Neural progenitor cell (in vitro differentiated cells): ENCODE measurements around the gene NUDT6. TPM values are rescaled to one million over a fixed set of nuclear protein-coding genes. Genes with fewer than 3 reads are reported as not detected.

Experiments
- DNase-seq: peaks from one replicate; pipeline ENCODE4 v3.0.0-alpha.2; 2016; ENCODE audit warnings: low spot score
- H2AFZ ChIP-seq: fragments of 200-600 bp; sonication (generic); replicated peaks from 2 replicates; pipeline ENCODE4 v1.6.1; 2016; ENCODE audit warnings: antibody characterized with exemption
- H3F3A ChIP-seq: fragments of 200-600 bp; sonication (generic); 2 replicates; pipeline ENCODE4 v1.6.1; 2016; ENCODE audit warnings: antibody characterized with exemption, low read depth
- H3K27ac ChIP-seq: fragments of 200-600 bp; sonication (generic); 2 replicates; pipeline ENCODE4 v1.5.1; 2016; ENCODE audit warnings: mild to moderate bottlenecking
- H3K27me3 ChIP-seq: fragments of 200-600 bp; sonication (generic); 2 replicates; pipeline ENCODE4 v1.6.1; 2016; ENCODE audit warnings: mild to moderate bottlenecking, moderate library complexity
- H3K36me3 ChIP-seq: fragments of 200-600 bp; sonication (generic); 2 replicates; pipeline ENCODE4 v1.5.1; 2016
- H3K4me1 ChIP-seq: fragments of 200-600 bp; sonication (generic); 2 replicates; pipeline ENCODE4 v1.6.1; 2016; ENCODE audit warnings: mixed run types
- H3K4me2 ChIP-seq: fragments of 200-600 bp; sonication (generic); 2 replicates; pipeline ENCODE4 v1.6.1; 2016
- H3K4me3 ChIP-seq: fragments of 200-600 bp; sonication (generic); 2 replicates; pipeline ENCODE4 v1.5.1; 2016
- H3K79me2 ChIP-seq: fragments of 200-600 bp; sonication (generic); 2 replicates; pipeline ENCODE4 v1.6.1; 2016; ENCODE audit warnings: low read depth
- H3K9ac ChIP-seq: fragments of 200-600 bp; sonication (generic); 2 replicates; pipeline ENCODE4 v1.6.1; 2016
- H3K9me3 ChIP-seq: fragments of 200-600 bp; sonication (generic); 2 replicates; pipeline ENCODE4 v1.5.1; 2016; ENCODE audit warnings: low read depth
- H4K20me1 ChIP-seq: fragments of 200-600 bp; sonication (generic); 2 replicates; pipeline ENCODE4 v1.6.1; 2016; ENCODE audit warnings: low read depth
- H3K27ac Mint-ChIP-seq: 3 replicates; pipeline ENCODE4 v1.8.0; 2021; ENCODE audit warnings: mixed read lengths
- H3K27me3 Mint-ChIP-seq: 2 replicates; pipeline ENCODE4 v1.8.0; 2022; ENCODE audit warnings: low read depth, mild to moderate bottlenecking, inconsistent platforms, moderate library complexity, mixed read lengths; ENCODE audit not compliant: insufficient read depth
- H3K36me3 Mint-ChIP-seq: 3 replicates; pipeline ENCODE4 v1.8.0; 2021; ENCODE audit warnings: mixed read lengths
- H3K4me1 Mint-ChIP-seq: 3 replicates; pipeline ENCODE4 v1.8.0; 2021; ENCODE audit warnings: mixed read lengths
- H3K4me3 Mint-ChIP-seq: 3 replicates; pipeline ENCODE4 v1.8.0; 2021; ENCODE audit warnings: mild to moderate bottlenecking, moderate library complexity, mixed read lengths
- H3K9me3 Mint-ChIP-seq: 3 replicates; pipeline ENCODE4 v1.8.0; 2020; ENCODE audit warnings: mixed read lengths
- EZH2 ChIP-seq: fragments of 200-600 bp; sonication (generic); IDR thresholded peaks from 2 replicates; pipeline ENCODE4 v1.6.1; 2017; ENCODE audit warnings: antibody characterized with exemption, mild to moderate bottlenecking, moderate library complexity
- EZH2phosphoT487 ChIP-seq: fragments of 200-600 bp; sonication (generic); IDR thresholded peaks from 2 replicates; pipeline ENCODE4 v1.6.1; 2017; ENCODE audit warnings: antibody characterized with exemption
- total RNA-seq: library from RNA; depleted of rRNA; stranded (reverse); fragments of >200 nt; gene quantifications from 2 replicates; pipeline ENCODE4 v1.2.3, GENCODE V29; 2015; ENCODE audit warnings: low replicate concordance
- TF ChIP-seq, protein P1 (sequence below): fragments of 200-600 bp; sonication (generic); IDR thresholded peaks from 2 replicates; pipeline ENCODE4 v1.5.1; 2017; ENCODE audit warnings: antibody characterized with exemption, mild to moderate bottlenecking

NUDT6 gene
- total RNA-seq, 1 donor from 2014 or later = 20.9 TPM

DNA sequence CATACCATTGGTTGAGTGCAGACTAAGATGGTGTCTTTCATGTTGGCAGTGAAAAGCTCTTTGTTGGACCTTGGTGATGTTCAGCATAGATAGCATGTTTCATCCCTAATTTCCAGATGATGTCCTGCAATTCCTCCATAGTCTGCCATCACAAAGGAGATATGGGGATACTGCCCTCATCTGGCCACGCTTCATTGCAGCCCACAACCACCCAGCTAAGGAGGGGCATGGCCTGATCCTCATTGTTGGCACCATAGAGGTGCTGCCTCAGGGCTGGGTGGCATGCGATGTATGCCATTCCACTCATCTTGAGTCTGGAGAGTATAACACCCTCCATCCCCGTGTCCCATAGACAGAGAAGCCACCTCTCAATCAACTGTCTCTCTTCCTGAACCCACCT is 31.5 kb upstream of the NUDT6 start:
- DNase-seq = no peak
- Histone ChIP-seq H3K9me3 (no peaks in the 10 kb centered on the region), H3K4me1 (no peaks in the 10 kb centered on the region), H3K36me3 (no peaks in the 10 kb centered on the region), H3K4me2 (no peak overlapping the region), H3K79me2 (no peaks in the 10 kb centered on the region), H3F3A (no peaks in the 10 kb centered on the region), H3K9ac (no peak overlapping the region), H3K4me3 (no peak overlapping the region), H3K27ac (no peak overlapping the region), H4K20me1 (no peaks in the 10 kb centered on the region), H3K27me3 (no peaks in the 10 kb centered on the region), H2AFZ (no peak overlapping the region)
- no peak for TF ChIP-seq EZH2
- TF ChIP-seq, protein P1, sequence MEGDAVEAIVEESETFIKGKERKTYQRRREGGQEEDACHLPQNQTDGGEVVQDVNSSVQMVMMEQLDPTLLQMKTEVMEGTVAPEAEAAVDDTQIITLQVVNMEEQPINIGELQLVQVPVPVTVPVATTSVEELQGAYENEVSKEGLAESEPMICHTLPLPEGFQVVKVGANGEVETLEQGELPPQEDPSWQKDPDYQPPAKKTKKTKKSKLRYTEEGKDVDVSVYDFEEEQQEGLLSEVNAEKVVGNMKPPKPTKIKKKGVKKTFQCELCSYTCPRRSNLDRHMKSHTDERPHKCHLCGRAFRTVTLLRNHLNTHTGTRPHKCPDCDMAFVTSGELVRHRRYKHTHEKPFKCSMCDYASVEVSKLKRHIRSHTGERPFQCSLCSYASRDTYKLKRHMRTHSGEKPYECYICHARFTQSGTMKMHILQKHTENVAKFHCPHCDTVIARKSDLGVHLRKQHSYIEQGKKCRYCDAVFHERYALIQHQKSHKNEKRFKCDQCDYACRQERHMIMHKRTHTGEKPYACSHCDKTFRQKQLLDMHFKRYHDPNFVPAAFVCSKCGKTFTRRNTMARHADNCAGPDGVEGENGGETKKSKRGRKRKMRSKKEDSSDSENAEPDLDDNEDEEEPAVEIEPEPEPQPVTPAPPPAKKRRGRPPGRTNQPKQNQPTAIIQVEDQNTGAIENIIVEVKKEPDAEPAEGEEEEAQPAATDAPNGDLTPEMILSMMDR = no peak
- no peak for TF ChIP-seq EZH2phosphoT487
- Mint-ChIP-seq H3K27me3 (no peaks in the 10 kb centered on the region), H3K4me1 (no peaks in the 10 kb centered on the region), H3K27ac (no peak overlapping the region), H3K36me3 (peaks cover 37% of the 10 kb centered on the region), H3K4me3 (no peak overlapping the region), H3K9me3 (no peaks in the 10 kb centered on the region)

DNA sequence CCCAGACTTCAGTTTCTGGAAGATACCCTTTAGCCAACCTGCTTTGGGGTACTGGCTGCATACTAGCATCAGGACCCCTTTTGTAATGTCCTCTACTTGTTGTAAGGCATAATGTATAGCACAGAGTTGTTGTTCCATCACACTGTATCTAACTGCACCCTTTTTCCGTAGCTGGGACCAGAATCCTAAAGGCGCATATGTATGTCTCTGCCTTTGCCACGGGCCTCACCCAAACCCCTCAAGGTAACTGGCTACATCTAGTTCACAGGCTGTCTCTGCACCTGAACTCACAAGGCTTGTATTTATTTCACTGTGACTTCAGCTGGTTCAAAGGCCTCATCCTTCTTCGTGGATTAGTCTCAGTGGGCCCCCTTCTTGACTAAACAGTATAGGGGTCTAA is 29.6 kb upstream of the NUDT6 start:
- H3K27ac ChIP-seq = no peak overlapping the region
- TF ChIP-seq EZH2phosphoT487 (no peak), EZH2 (no peak)
- TF ChIP-seq, protein P1 = no peak
- Mint-ChIP-seq H3K4me1 (no peaks in the 10 kb centered on the region), H3K36me3 (peaks cover 35% of the 10 kb centered on the region), H3K4me3 (no peak overlapping the region), H3K27ac (no peak overlapping the region), H3K9me3 (no peaks in the 10 kb centered on the region), H3K27me3 (no peaks in the 10 kb centered on the region)
- H3K9me3 ChIP-seq = no peaks in the 10 kb centered on the region
- no peak overlapping the region for H3K9ac ChIP-seq
- no peak overlapping the region for H3K4me3 ChIP-seq
- no peak for DNase-seq
- no peaks in the 10 kb centered on the region for H3K4me1 ChIP-seq
- no peaks in the 10 kb centered on the region for H4K20me1 ChIP-seq
- peaks cover 8% of the 10 kb centered on the region for H3K36me3 ChIP-seq
- H2AFZ ChIP-seq = no peak overlapping the region
- H3F3A ChIP-seq = no peaks in the 10 kb centered on the region
- H3K27me3 ChIP-seq = no peaks in the 10 kb centered on the region
- no peaks in the 10 kb centered on the region for H3K79me2 ChIP-seq
- no peak overlapping the region for H3K4me2 ChIP-seq

DNA sequence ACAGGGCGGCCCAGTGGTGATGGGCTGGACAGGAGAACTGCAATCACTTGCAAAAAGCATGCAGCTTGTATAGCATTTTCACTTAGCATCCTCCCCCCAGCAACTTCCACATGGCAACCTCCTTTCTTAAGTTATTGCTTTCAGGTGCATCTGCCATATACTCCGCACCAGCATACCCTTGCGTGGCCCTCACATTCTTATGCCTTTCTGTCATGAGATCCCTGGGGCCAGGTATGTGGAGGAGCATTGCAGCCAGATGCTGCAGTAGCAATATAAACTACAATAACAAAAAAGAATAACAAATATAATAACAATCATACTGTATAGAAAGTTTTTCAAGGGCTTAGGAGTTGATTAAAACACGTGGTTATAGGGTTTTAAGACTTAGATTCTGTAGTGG is 26.3 kb upstream of the NUDT6 start:
- peaks cover 12% of the 10 kb centered on the region for H3K36me3 ChIP-seq
- H3K27me3 ChIP-seq = no peaks in the 10 kb centered on the region
- no peak overlapping the region for H3K4me3 ChIP-seq

More for the DNA sequence above, 26.3 kb upstream of the NUDT6 start:
- DNase-seq = no peak
- Mint-ChIP-seq H3K4me3 (no peak overlapping the region), H3K36me3 (peaks cover 40% of the 10 kb centered on the region), H3K4me1 (no peaks in the 10 kb centered on the region), H3K27ac (no peak overlapping the region), H3K9me3 (peaks cover 7% of the 10 kb centered on the region), H3K27me3 (peaks cover 3% of the 10 kb centered on the region)
- TF ChIP-seq, protein P1 = no peak
- TF ChIP-seq EZH2phosphoT487 (no peak), EZH2 (no peak)
- H4K20me1 ChIP-seq = no peaks in the 10 kb centered on the region
- H3K9ac ChIP-seq = no peak overlapping the region
- no peak overlapping the region for H3K27ac ChIP-seq
- H3K79me2 ChIP-seq = no peaks in the 10 kb centered on the region
- H3K4me2 ChIP-seq = no peak overlapping the region
- H3K9me3 ChIP-seq = no peaks in the 10 kb centered on the region
- H2AFZ ChIP-seq = no peak overlapping the region
- H3F3A ChIP-seq = no peaks in the 10 kb centered on the region
- no peaks in the 10 kb centered on the region for H3K4me1 ChIP-seq
